ENCODE data around the gene PARP12. TPM values are rescaled to one million over a fixed set of nuclear protein-coding genes. Genes with fewer than 3 reads are reported as not detected.

PARP12 gene
- total and polyA plus RNA-seq, 2 of the 13 experiments (the other 11 are each of a cell fraction or from before 2014, with no cell fraction given), result 15.5 to 35.2 TPM

- no peak for TF ChIP-seq ZUFSP (CRISPR knock-in tag; IDR thresholded peaks at IDR 0.05; ENCODE audit: borderline replicate concordance)
- no peak for TF ChIP-seq ZBTB49 (CRISPR knock-in tag; IDR thresholded peaks at IDR 0.05; ENCODE audit: borderline replicate concordance)
- TF ChIP-seq ZNF282 (IDR thresholded peaks at IDR 0.05; ENCODE audit: partially characterized antibody), result no peak
- TF ChIP-seq FIP1L1 (IDR thresholded peaks at IDR 0.05; ENCODE audit: borderline replicate concordance, insufficient read depth, low read depth, low read length), result no peak
- TF ChIP-seq RFXAP (CRISPR knock-in tag; IDR thresholded peaks at IDR 0.05; ENCODE audit: borderline replicate concordance), result peak; percentile 67
- no peak; the same call in 1 of the 2 replicates for TF ChIP-seq MBD4 (IDR thresholded peaks at IDR 0.05; ENCODE audit: borderline replicate concordance, low read length)
- TF ChIP-seq NFRKB (IDR thresholded peaks at IDR 0.05), result no peak
- TF ChIP-seq ZNF460 (CRISPR knock-in tag; IDR thresholded peaks at IDR 0.05; ENCODE audit: borderline replicate concordance), result no peak; the same call in 1 of the 2 replicates
- TF ChIP-seq ZFP91 (CRISPR knock-in tag; IDR thresholded peaks at IDR 0.05; ENCODE audit: borderline replicate concordance), result peak; percentile 77; the same call in 1 of the 2 replicates
- TF ChIP-seq ZNF468 (CRISPR knock-in tag; IDR thresholded peaks at IDR 0.05), result no peak
- TF ChIP-seq ZNF556 (CRISPR knock-in tag; IDR thresholded peaks at IDR 0.05; ENCODE audit: borderline replicate concordance), result peak; percentile 86
- peak; percentile 98 for TF ChIP-seq NCOA2 (CRISPR knock-in tag; IDR thresholded peaks at IDR 0.05)
- TF ChIP-seq ZFP62 (CRISPR knock-in tag; IDR thresholded peaks at IDR 0.05), result no peak
- no peak for TF ChIP-seq HNRNPUL1 (IDR thresholded peaks at IDR 0.05; ENCODE audit: low read depth, low read length)
- peak; percentile 86; the same call in 1 of the 2 replicates for TF ChIP-seq ZNF607 (CRISPR knock-in tag; IDR thresholded peaks at IDR 0.05; ENCODE audit: borderline replicate concordance)
- peak; percentile 86 for TF ChIP-seq BRD4 (CRISPR knock-in tag; IDR thresholded peaks at IDR 0.05)
- no peak; the same call in 1 of the 2 replicates for TF ChIP-seq REL (CRISPR knock-in tag; conservative IDR thresholded peaks at IDR 0.05)
- peak; percentile 61 for TF ChIP-seq HIVEP1 (CRISPR knock-in tag; IDR thresholded peaks at IDR 0.05)
- peak; percentile 48; the same call in 1 of the 2 replicates for TF ChIP-seq ZFY (CRISPR knock-in tag; IDR thresholded peaks at IDR 0.05)
- no peak for TF ChIP-seq CHD4 (IDR thresholded peaks at IDR 0.05; ENCODE audit: borderline replicate concordance, low read length)
- no peak for TF ChIP-seq ZNF354B (CRISPR knock-in tag; IDR thresholded peaks at IDR 0.05)
- TF ChIP-seq UBTF (CRISPR knock-in tag; IDR thresholded peaks at IDR 0.05), result peak; percentile 77
- peak; percentile 87 for TF ChIP-seq POGZ (CRISPR knock-in tag; IDR thresholded peaks at IDR 0.05)
Measured at GRCh38 chr7:140049339-140050024, 13.3 kb downstream of the PARP12 start (continued).
